ENCODE measurements around the gene CFAP99.

DNA sequence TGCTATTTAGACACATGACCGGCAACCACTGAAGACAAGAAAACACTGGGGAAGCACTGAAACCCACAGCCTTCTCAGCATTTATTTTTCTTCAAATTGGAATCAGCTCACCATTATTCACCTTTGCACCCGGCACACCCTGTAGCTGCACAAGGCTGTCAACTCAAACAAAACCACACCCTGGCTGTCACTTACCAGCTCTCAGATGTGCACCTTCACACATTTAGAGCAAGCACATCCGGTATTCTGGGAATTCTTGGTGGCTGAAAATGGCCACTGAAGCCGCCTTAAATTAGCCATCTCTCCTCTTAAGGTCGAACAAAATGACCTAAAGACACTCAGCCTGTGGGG, 6.2 kb upstream of the CFAP99 start:
- TF ChIP-seq, protein P1, sequence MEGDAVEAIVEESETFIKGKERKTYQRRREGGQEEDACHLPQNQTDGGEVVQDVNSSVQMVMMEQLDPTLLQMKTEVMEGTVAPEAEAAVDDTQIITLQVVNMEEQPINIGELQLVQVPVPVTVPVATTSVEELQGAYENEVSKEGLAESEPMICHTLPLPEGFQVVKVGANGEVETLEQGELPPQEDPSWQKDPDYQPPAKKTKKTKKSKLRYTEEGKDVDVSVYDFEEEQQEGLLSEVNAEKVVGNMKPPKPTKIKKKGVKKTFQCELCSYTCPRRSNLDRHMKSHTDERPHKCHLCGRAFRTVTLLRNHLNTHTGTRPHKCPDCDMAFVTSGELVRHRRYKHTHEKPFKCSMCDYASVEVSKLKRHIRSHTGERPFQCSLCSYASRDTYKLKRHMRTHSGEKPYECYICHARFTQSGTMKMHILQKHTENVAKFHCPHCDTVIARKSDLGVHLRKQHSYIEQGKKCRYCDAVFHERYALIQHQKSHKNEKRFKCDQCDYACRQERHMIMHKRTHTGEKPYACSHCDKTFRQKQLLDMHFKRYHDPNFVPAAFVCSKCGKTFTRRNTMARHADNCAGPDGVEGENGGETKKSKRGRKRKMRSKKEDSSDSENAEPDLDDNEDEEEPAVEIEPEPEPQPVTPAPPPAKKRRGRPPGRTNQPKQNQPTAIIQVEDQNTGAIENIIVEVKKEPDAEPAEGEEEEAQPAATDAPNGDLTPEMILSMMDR (conservative IDR thresholded peaks at IDR 0.05 in 1 of 2, IDR thresholded peaks at IDR 0.05 in 1 of 2; ENCODE audit: low read depth in 1 of 2, low read length in 2 of 2), result no peak
- TF ChIP-seq EZH2 (IDR thresholded peaks at IDR 0.05; ENCODE audit: low read length, missing control alignments), result no peak

Data from fibroblast of lung (primary cell).